HG03558 (cell line): ENCODE data around the gene DCUN1D2.
"Not testable (repeated sequence)": the region's sequence is repeated elsewhere in the genome, so short reads cannot be mapped to it uniquely, and the experiment has no call there.

Experiments used
- ATAC-seq: cut with Tn5 transposase; IDR thresholded peaks from one replicate; pipeline ENCODE4 v1.9.1; 2021; ENCODE audit warnings: moderate number of reproducible peaks; ENCODE audit not compliant: unreplicated experiment; ENCODE audit errors: extremely low read depth

DCUN1D2 gene

DNA sequence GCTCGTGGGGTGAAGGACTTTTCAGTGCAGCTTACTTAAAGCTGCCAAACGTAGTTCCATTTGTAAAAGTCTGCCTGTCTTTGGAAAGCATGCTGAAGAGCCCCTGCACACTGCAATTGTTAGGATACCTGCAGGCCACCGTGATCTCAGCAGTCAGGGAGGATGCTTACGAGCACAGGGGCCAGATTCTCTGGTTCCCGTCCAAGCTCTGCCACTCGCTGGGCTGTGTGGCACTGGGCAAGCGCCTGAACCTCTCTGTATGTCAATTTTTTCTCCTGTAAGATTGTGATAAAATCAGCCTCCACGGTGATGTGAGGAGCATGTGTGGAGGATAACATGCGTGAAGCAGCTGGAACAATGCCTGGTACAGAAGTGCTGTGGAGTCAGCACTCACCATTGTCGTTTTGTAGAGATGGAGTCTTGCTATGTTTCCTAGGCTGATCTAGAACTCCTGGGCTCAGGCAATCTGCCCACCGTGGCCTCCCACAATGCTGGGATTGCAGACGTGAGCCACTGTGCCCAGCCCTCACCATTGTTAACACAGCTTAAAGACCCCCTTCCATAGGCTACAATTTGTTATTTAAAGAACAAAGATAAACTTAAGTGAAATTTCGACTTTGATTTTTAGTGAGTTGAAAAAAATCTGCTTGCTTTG, 40.7 kb downstream of the DCUN1D2 start:
- ATAC-seq: no peak

DNA sequence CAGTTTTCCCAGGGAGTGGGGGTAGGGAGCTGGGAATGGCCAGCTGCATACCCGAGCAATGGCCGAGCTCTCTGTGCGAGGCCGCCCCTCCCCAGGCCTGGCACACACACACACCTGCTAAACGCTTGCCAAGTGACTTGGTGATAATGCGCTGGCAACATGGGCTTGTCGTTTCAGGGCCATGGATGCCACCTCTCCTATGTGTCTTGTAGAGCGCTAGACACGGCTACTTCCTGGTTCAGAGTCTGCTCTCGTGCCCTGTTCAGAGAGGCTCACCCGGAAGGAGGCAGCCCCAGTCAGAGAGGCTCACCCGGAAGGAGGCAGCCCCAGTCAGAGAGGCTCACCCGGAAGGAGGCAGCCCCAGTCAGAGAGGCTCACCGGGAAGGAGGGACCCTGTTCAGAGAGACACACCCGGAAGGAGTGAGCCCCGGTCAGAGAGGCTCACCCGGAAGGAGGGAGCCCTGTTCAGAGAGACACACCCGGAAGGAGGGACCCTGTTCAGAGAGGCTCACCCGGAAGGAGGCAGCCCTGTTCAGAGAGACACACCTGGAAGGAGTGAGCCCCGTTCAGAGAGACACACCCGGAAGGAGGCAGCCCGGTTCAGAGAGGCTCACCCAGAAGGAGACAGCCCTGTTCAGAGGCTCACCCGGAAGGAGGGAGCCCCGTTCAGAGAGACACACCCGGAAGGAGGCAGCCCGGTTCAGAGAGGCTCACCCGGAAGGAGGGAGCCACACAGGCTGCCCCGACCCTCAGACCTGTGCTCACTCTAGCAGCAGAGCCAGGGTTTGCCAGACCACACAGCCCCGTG, 41.4 kb downstream of the DCUN1D2 start:
- no peak for ATAC-seq

DNA sequence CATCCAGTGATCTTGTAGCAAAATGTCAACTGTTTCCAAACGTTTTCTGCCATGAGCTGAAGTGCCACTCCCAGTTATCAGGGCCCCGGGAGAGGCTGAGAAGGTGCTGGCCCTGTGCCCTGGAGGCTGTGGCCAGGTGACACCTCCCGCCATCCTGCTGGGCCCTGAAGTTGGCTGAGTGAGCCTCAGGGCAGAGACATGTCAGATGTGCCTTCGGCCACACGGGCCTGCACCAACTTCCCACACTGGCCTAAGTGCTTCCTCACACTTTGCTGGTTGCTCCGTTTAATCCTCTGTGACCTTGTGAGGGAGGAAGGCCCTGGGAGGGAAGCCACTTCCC, 42.0 kb downstream of the DCUN1D2 start:
- no peak for ATAC-seq

DNA sequence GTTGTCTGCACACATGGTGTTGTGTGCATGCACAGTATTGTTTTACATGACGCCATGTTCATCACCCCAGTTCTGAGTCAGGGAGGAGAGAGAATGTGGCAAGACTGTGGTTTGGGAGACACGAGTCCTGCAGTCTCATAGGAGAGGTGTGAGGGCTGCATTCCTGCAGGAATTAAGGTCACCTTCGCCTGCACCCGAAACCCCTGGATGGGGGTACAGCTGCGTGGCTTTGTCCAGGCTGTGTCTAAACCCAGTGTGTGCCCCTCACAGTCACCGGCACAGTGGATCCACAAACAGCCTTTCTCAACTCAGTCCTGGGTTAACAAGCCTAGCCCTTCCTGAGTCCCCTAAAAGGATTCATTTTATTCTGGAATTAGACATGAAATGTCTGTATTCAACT, 42.9 kb downstream of the DCUN1D2 start:
- ATAC-seq: no peak

DNA sequence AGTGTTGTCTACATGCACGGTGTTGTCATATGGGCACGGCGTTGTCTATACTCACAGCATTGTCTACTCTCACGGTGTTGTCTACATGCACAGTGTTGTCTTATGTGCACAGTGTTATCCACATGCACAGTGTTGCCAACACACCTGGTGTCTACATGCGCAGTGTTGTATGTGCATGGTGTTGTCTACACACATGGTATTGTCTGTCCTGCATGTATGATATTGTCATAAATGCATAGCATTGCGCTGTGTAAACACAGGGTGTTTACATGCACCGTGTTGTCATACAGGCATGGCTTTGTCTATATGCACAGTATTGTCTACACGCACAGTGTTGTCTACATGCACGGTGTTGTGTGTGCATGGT, 44.0 kb downstream of the DCUN1D2 start:
- ATAC-seq: no peak

DNA sequence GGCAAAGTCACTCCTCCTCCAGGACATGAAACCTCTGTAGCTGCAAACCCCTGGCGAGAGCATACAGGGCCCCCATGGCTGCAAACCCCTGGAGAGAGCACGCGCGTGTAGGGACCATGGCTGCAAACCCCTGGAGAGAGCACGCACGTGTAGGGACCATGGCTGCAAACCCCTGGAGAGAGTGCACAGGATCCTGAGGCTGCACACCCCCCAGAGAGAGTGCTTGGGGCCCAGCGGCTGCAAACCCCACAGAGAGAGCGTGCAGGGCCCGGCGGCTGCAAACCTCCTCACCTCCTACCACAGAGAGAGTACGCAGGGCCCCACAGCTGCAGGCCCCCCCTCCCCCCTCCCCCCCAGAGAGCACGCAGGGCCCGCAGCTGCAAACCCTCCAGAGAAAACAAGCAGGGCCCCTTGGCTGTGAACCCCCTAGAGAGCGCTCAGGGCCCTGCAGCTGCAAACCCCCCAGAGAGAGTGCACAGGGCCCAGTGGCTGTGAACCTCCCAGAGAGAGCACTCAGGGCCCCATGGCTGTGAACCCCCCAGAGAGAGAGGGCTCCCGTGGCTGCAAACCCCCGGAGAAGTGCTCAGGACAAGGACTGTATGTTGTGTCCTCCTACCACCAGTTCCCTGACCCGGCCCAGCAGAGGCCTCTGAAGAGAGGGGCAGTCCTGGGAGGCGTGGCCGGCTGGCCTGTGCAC, 44.6 kb downstream of the DCUN1D2 start:
- no peak for ATAC-seq

DNA sequence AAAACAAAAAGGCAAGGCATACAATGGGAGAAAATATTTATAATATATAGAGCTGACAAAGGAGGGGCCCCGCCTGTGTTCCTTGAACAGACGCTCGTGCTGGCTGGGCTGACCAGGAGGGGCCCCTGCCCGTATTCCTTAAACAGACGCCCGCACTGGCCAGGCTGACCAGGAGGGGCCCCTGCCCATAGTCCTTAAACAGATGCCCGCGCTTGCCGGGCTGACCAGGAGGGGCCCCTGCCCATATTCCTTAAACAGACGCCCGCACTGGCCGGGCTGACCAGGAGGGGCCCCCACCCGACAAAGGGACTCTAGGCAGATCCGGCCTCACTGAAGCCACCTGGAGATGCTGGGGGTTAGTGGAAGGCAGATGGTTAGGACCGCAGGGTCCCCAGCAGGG, 46.5 kb downstream of the DCUN1D2 start:
- no peak for ATAC-seq

DNA sequence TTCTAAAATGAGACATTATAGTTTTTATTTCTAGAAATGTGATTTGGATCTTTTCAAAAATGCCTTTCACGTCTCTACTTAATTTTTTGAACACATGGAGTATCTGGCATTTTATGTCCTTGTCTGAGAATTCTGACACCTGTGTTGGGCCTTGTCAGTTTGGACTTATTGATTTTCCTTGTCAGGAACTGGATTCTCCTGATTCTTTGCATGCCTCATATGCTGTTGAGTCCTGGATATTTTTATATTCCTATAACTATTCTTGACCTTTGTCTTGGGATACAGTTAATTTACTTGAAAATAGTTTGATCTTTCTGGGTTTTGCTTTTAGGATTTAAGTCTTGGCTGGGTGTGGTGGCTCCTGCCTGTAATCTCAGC, 47.5 kb downstream of the DCUN1D2 start:
- no peak for ATAC-seq

DNA sequence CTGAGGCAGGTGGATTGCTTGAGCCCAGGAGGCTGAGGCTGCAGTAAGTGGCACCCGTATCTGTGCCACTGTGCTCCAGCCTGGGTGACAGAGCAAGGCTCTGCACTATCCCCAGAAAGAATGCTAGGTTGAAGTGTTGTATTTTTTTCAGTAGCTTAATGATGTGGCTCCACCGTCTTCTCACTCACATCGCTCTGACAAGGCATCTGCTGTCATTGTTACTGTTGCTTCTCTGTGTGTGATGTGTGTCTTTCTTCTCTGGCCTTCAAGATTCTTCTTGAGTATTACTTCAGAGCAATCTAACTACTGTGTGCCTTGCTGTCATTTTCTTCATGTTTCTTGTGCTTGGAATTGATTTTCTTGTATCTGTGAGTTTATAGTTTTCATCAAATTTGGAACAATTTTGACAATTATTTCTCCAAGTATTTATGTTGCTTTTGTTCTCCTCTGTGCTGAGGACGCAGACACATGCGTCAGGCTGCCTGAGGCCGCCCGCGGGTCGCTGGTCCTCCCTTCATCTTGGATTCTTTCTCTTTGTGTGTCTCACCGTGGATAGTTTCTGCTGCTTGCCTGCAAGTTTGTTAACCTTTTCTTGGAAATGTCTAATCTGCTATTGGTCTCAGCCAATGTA, 48.0 kb downstream of the DCUN1D2 start:
- ATAC-seq: no peak

DNA sequence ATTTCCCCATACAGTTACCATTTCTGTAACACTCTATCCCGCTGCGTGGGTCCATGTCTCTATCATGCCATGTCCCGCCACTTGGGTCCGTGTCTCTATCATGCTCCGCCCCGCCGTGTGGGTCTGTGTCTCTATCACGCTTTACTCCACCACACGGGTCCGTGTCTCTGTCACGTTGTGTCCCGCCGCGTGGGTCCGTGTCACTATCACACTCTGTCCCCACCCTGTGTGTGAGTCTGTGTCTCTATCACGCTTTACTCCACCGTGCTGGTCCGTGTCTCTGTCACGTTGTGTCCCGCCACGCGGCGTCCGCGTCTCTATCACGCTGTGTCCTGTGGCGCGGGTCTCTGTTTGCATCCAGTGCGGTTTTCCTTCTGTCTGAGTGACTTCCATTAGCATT, 48.9 kb downstream of the DCUN1D2 start:
- ATAC-seq: no peak

DNA sequence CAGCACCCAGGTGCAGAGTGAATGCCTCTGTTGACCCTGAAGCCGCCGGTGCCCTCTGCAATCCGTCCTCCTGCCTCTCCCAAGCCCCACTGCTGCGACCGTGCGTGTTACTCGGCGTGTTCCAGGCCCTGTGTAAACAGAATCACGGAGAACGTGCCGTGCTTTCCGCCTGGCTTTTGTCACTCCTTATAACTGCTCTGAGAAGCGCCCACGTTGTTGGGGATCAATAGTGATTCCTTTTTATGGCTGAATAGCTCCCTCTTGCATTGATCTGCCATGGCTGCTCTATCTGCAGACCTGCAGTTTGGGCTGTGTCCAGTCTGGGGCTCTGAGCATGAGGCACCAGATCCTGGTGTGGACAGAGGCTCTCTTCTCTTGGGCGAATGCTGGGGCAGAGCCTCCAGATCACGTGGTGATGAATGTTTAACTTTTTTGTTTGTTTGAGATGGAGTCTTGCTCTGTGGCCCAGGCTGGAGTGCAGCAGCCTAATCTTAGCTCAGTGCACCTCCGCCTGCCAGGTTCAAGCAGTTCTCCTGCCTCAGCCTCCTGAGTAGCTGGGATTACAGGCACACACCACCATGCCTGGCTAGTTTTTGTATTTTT, 53.0 kb downstream of the DCUN1D2 start:
- ATAC-seq: no peak

DNA sequence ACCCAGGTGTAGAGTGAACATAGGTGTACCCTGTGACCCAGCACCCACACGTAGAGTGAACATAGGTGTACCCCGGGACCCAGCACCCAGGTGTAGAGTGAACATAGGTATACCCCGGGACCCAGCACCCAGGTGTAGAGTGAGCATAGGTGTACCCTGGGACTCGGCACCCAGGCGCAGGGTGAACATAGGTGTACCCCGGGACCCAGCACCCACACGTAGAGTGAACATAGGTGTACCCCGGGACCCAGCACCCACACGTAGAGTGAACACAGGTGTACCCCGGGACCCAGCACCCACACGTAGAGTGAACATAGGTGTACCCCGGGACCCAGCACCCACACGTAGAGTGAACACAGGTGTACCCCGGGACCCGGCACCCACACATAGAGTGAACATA, 53.6 kb downstream of the DCUN1D2 start:
- not testable (repeated sequence) for ATAC-seq

DNA sequence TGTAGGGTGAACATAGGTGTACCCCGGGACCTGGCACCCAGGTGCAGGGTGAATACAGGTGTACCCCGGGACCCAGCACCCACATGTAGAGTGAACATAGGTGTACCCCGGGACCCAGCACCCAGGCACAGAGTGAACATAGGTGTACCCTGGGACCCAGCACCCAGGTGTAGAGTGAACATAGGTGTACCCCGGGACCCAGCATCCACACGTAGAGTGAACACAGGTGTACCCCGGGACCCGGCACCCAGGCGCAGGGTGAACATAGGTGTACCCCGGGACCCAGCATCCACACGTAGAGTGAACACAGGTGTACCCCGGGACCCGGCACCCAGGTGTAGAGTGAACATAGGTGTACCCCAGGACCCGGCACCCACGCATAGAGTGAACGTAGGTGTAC, 54.6 kb downstream of the DCUN1D2 start:
- ATAC-seq: not testable (repeated sequence)

DNA sequence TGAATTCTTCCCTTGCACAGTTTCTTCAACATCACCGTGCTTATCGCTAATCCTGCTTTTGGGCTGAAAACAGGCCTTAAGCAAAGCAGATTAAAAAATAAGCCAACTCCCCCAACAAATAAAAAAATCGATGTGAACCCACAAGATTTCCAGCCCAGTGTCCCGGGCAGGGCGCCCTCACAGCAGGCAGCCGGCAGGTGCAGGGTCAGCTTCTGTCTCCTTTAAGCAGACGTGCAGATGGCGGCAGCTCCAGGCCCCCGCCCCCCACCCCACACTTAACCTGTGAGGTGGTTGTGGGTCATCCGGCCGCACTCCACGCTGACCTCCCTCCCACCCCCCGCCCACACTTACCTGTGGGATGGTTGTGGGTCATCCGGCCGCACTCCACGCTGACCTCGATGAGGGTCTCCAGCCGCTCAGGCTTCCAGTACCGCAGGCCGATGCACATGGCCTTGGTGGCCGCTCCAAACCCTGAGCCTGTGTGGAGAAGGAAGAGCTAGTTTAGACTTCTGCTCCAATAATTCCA, 57.1 kb downstream of the DCUN1D2 start:
- ATAC-seq: no peak

DNA sequence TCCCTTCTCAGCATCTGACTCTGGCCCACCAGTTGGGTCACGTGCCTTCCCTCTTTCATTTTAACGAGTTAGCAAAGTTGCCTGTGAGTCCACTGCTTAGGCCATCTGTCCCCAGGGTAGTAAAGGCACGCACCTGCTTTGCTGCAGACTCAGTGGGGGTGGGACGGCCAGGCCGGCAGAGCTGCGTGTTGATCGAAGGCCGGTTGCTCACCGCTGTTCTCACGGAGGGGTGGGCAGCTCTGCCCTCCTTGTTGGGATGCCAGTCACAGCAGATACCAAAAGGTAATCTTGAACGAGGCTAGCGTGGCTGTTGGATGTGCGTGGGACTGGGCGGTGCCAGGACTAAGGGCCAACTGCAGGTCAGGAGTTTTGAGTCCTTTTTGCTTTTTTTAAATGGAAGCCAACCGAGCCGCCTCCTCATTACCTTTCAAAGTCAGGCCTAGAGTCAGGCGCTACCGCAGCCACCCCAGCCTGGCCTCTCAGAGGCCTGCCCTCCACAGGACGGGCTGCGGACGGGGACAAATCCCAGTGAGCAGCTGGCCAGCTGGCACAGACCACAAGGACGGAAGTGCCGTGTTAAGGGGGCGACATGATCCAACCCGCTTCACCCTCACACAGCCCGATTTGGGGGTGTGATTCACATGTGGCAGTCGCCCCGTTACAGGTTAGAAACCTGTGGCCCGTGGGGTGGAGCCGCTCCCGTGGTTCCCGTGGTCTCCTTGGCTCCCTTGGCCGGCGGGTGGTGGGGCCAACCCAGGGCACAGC, 57.8 kb downstream of the DCUN1D2 start:
- ATAC-seq: no peak

DNA sequence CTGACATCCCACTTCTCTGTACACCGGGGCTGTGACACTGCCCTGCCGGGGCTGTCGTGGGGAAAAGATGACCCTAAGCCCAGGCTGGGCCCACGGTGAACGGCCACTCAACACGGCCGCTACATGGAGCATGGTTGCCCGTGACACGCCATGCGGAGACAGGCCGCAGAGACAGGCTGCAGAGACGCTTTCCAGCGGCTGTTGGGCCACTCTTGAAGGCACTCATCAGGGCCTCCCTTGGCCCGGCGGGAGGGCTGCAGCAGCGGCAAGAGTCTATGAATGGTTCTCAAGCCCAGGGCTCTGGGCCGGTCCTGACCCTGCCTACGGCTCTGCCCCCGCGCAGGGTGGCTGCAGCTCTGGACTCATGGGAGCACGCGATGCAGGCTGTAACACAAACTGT, 59.3 kb downstream of the DCUN1D2 start:
- ATAC-seq: no peak

DNA sequence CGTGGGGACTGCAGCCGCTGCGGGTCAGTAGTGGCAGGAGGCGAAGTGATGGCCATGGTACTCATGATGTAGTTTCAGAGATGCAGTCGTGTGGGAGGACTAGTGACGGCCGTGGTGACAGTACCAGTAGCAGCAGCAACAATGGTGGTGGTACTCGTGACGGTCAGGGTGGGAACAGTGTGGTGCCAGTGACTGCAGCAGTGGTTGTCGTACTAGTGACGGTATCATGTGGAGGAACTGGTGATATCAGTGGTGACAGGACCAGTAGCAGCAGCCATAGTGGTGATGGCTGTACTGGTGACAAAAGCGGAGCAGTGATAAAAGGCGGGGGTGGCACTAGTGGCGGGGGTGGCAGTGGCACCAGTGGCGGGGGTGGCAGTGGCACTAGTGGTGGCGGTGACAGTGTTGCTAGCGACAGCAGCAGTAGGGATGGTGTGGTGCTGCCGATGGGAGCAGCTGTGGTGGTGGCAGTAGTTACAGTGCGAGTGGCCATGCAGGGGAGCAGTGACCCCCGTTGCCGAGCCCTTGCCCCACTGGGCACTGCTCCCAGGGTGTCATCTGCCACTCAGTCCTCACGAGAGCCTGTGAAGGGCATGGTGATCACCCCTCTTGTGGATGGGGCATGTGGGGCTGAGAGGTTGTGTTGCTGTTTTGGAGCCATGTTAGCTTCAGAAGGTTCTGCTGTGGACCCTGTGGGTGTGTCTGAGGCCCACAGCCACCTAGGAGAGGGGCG, 60.0 kb downstream of the DCUN1D2 start:
- ATAC-seq: no peak

DNA sequence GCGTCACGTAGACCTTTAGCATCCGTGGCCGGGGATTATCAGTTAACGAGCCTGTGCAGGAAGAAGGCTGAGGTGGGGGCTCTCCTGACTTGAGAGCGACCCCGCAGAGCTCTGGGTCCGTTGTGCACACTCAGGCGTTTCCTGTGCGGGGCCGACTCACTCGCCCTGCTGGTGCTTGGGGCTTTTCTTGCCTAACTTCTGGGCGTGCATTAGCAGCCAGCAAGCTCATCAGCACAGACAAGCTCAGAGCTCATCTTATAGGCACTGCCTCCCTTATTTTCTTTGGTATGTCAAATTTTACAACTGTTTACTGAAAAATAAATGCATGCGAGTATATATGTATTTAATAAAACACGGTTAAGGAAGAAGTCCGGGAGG, 60.9 kb downstream of the DCUN1D2 start:
- ATAC-seq: no peak
